CD4-positive, alpha-beta T cell treated with Interferon alpha-2 for 1 hour (primary cell): Measurements from ENCODE around the gene TAF8.
A peak's percentile ranks its signal among the peaks of the same experiment; 100 is the strongest.
"Not testable (repeated sequence)": the region's sequence is repeated elsewhere in the genome, so short reads cannot be mapped to it uniquely, and the experiment has no call there.

Experiments used
- DNase-seq, 2 donors: peaks; one replicate each; pipeline ENCODE4 v3.0.0-alpha.2; 2020 to 2022

TAF8 gene

GRCh38 chr6:42050297-42051267 lies at the start of gene TAF8:
TSS of gene TAF8 (plus strand) at chr6:42050524. CDS start at chr6:42050542, 18 bp downstream.
- peak; percentile 87 to 92 for DNase-seq

GRCh38 chr6:42001506-42001905 lies 48.8 kb upstream of the TAF8 start:
- DNase-seq = no peak

GRCh38 chr6:42003658-42004057 lies 46.7 kb upstream of the TAF8 start:
- not testable (repeated sequence) for DNase-seq

- DNase-seq = peak in 1 of 2 donors; percentile 28
Measured at GRCh38 chr6:42007286-42008137, 42.8 kb upstream of the TAF8 start.

GRCh38 chr6:42008138-42008528 lies 42.2 kb upstream of the TAF8 start:
- not testable (repeated sequence) for DNase-seq

GRCh38 chr6:42009844-42010184 lies 40.5 kb upstream of the TAF8 start:
- no peak for DNase-seq

- DNase-seq = no peak
Measured at GRCh38 chr6:42010185-42010891, 40.0 kb upstream of the TAF8 start.

- DNase-seq = no peak
Measured at GRCh38 chr6:42010909-42011308, 39.4 kb upstream of the TAF8 start.

GRCh38 chr6:42012501-42013133 lies 37.7 kb upstream of the TAF8 start:
- no peak for DNase-seq

GRCh38 chr6:42013134-42013516 lies 37.2 kb upstream of the TAF8 start:
- DNase-seq = no peak

- DNase-seq = no peak
Measured at GRCh38 chr6:42017021-42017643, 33.2 kb upstream of the TAF8 start.

GRCh38 chr6:42020967-42021366 lies 29.4 kb upstream of the TAF8 start:
- no peak for DNase-seq

- peak; percentile 51 to 65 for DNase-seq
Measured at GRCh38 chr6:42021847-42022754, 28.2 kb upstream of the TAF8 start.

GRCh38 chr6:42022755-42023384 lies 27.5 kb upstream of the TAF8 start:
- no peak for DNase-seq

- DNase-seq = peak in 1 of 2 donors; percentile 61
Measured at GRCh38 chr6:42025066-42025844, 25.1 kb upstream of the TAF8 start.

GRCh38 chr6:42025845-42026243 lies 24.5 kb upstream of the TAF8 start:
- DNase-seq = no peak

- DNase-seq = no peak
Measured at GRCh38 chr6:42026540-42026939, 23.8 kb upstream of the TAF8 start.

GRCh38 chr6:42028234-42029061 lies 21.9 kb upstream of the TAF8 start:
- DNase-seq = no peak
